WTC11 (cell line): ENCODE data around the gene MID1. TPM values are rescaled to one million over a fixed set of nuclear protein-coding genes. Genes with fewer than 3 reads are reported as not detected.

ENCODE experiments used
- ATAC-seq: fragments of 200-7000 bp; cut with Tn5 transposase; 2 replicates; pipeline ENCODE4 v1.10.0; 2021; ENCODE audit warnings: mild to moderate bottlenecking, moderate library complexity
- CTCF ChIA-PET: fragments of 300-600 bp; sonication (Branson Sonifier 250); formaldehyde crosslinking; loops from one replicate; lab custom pipeline; 2021; ENCODE audit warnings: antibody characterized with exemption; lab: Charles Lee
- POLR2A ChIA-PET: fragments of 350-600 bp; sonication (Branson Sonifier 250); formaldehyde crosslinking; loops from one replicate; lab custom pipeline; 2021; ENCODE audit warnings: antibody characterized with exemption; lab: Charles Lee
- DNase-seq: peaks from one replicate; pipeline ENCODE4 v3.0.0; 2021; ENCODE audit warnings: low spot score
- H3K27ac Mint-ChIP-seq: 2 replicates; pipeline ENCODE4 v1.8.0; 2021; ENCODE audit warnings: mixed read lengths
- H3K27me3 Mint-ChIP-seq: 2 replicates; pipeline ENCODE4 v1.8.0; 2021; ENCODE audit warnings: low read depth, mild to moderate bottlenecking, moderate library complexity, mixed read lengths
- H3K36me3 Mint-ChIP-seq: 2 replicates; pipeline ENCODE4 v1.8.0; 2021; ENCODE audit warnings: mixed read lengths
- H3K4me1 Mint-ChIP-seq: 2 replicates; pipeline ENCODE4 v1.8.0; 2022; ENCODE audit warnings: mixed read lengths
- H3K4me3 Mint-ChIP-seq: 2 replicates; pipeline ENCODE4 v1.8.0; 2021; ENCODE audit warnings: mild to moderate bottlenecking, moderate library complexity, mixed read lengths
- H3K9me3 Mint-ChIP-seq: 2 replicates; pipeline ENCODE4 v1.8.0; 2021; ENCODE audit warnings: mixed read lengths
- ARID4B ChIP-seq: sonication (generic); formaldehyde crosslinking; IDR thresholded peaks from 2 replicates; pipeline ENCODE4 v1.8.0; 2023; ENCODE audit warnings: missing genetic modification reagents, mild to moderate bottlenecking, borderline replicate concordance
- E2F5 ChIP-seq: sonication (generic); formaldehyde crosslinking; IDR thresholded peaks from 2 replicates; pipeline ENCODE4 v1.8.1; 2022; ENCODE audit warnings: mild to moderate bottlenecking, moderate library complexity, missing genetic modification reagents
- EMX1 ChIP-seq: fragments of 250-450 bp; sonication (Bioruptor Pico); IDR thresholded peaks from 2 replicates; pipeline ENCODE4 v1.8.0; 2021; ENCODE audit warnings: mild to moderate bottlenecking
- NFATC4 ChIP-seq: fragments of 250-450 bp; sonication (Bioruptor Pico); IDR thresholded peaks from 2 replicates; pipeline ENCODE4 v1.9.0; 2021; ENCODE audit warnings: mild to moderate bottlenecking
- NR3C1 ChIP-seq: sonication (generic); formaldehyde crosslinking; conservative IDR thresholded peaks from 2 replicates; pipeline ENCODE4 v1.8.1; 2023; ENCODE audit warnings: low read depth, mild to moderate bottlenecking, missing genetic modification reagents
- PRDM15 ChIP-seq: sonication (generic); formaldehyde crosslinking; IDR thresholded peaks from 2 replicates; pipeline ENCODE4 v1.8.0; 2022; ENCODE audit warnings: missing genetic modification reagents
- PREB ChIP-seq: sonication (generic); formaldehyde crosslinking; IDR thresholded peaks from 2 replicates; pipeline ENCODE4 v1.8.1; 2022; ENCODE audit warnings: mild to moderate bottlenecking, missing genetic modification reagents, moderate library complexity, borderline replicate concordance
- SOX15 ChIP-seq: fragments of 250-450 bp; sonication (Bioruptor Pico); IDR thresholded peaks from 2 replicates; pipeline ENCODE4 v1.9.0; 2021; ENCODE audit warnings: mild to moderate bottlenecking
- TP53 ChIP-seq: sonication (generic); formaldehyde crosslinking; IDR thresholded peaks from 2 replicates; pipeline ENCODE4 v1.8.1; 2023; ENCODE audit warnings: mild to moderate bottlenecking, missing genetic modification reagents
- ZNF232 ChIP-seq: sonication (generic); formaldehyde crosslinking; IDR thresholded peaks from 2 replicates; pipeline ENCODE4 v1.8.0; 2022; ENCODE audit warnings: mild to moderate bottlenecking, missing genetic modification reagents
- ZNF263 ChIP-seq: sonication (generic); formaldehyde crosslinking; IDR thresholded peaks from 2 replicates; pipeline ENCODE4 v1.8.1; 2022; ENCODE audit warnings: low read depth, mild to moderate bottlenecking, moderate library complexity, missing genetic modification reagents
- ZNF512 ChIP-seq: sonication (generic); formaldehyde crosslinking; IDR thresholded peaks from 2 replicates; pipeline ENCODE4 v1.8.1; 2022; ENCODE audit warnings: missing genetic modification reagents, borderline replicate concordance
- ZNF532 ChIP-seq: fragments of 250-450 bp; sonication (Bioruptor Pico); IDR thresholded peaks from 2 replicates; pipeline ENCODE4 v1.9.0; 2021; ENCODE audit warnings: mild to moderate bottlenecking, borderline replicate concordance
- total RNA-seq: library from RNA; stranded (reverse); gene quantifications from 3 replicates; pipeline ENCODE4 v1.2.3, GENCODE V29; 2021
- TF ChIP-seq, protein P1 (sequence below): sonication (generic); formaldehyde crosslinking; IDR thresholded peaks from 2 replicates; pipeline ENCODE4 v1.8.0; 2022; ENCODE audit warnings: mild to moderate bottlenecking, missing genetic modification reagents
- TF ChIP-seq, protein P2 (sequence below): fragments of 250-450 bp; sonication (Bioruptor Pico); IDR thresholded peaks from 2 replicates; pipeline ENCODE4 v1.9.0; 2021; ENCODE audit warnings: mild to moderate bottlenecking
- TF ChIP-seq, protein P3 (sequence below): fragments of 250-450 bp; sonication (Bioruptor Pico); IDR thresholded peaks from 2 replicates; pipeline ENCODE4 v2.1.2; 2022; ENCODE audit warnings: mild to moderate bottlenecking, moderate library complexity

The MID1 gene
- total RNA-seq, 1 experiment from 2014 or later = 52.2 TPM

DNA sequence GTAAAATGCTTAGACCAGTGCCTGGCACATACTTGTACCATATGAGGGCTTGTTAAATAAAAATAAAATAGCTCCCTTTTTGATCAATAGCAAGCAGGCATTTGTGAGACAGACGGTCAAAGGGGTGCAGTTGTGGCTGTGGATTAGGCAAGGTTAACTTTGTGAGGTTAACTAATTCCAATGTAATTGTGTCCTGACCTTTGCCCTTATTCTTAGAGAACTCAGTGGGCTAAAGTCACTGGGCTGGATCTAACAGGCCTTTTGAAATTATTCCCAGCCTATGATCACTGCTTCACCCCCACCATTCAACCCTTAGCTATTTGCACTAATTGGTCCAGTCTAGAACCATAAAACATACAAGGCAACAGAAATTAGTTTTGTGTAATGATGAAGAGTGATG lies 166.4 kb downstream of the MID1 start:
- Mint-ChIP-seq H3K9me3 (peaks cover 6% of the 10 kb centered on the region), H3K27ac (no peak overlapping the region), H3K4me3 (no peak overlapping the region), H3K27me3 (no peaks in the 10 kb centered on the region), H3K4me1 (no peaks in the 10 kb centered on the region), H3K36me3 (peaks cover 46% of the 10 kb centered on the region)
- ATAC-seq (no peak), DNase-seq (no peak)
- POLR2A ChIA-PET = no interaction called here
- CTCF ChIA-PET = no interaction called here
- TF ChIP-seq, protein P1, sequence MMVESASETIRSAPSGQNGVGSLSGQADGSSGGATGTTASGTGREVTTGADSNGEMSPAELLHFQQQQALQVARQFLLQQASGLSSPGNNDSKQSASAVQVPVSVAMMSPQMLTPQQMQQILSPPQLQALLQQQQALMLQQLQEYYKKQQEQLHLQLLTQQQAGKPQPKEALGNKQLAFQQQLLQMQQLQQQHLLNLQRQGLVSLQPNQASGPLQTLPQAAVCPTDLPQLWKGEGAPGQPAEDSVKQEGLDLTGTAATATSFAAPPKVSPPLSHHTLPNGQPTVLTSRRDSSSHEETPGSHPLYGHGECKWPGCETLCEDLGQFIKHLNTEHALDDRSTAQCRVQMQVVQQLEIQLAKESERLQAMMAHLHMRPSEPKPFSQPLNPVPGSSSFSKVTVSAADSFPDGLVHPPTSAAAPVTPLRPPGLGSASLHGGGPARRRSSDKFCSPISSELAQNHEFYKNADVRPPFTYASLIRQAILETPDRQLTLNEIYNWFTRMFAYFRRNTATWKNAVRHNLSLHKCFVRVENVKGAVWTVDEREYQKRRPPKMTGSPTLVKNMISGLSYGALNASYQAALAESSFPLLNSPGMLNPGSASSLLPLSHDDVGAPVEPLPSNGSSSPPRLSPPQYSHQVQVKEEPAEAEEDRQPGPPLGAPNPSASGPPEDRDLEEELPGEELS = no peak
- TF ChIP-seq ZNF532 (CRISPR knock-in tag) (no peak), E2F5 (CRISPR knock-in tag) (no peak), TP53 (CRISPR knock-in tag) (no peak), ARID4B (CRISPR knock-in tag) (no peak), NFATC4 (CRISPR knock-in tag) (no peak), EMX1 (CRISPR knock-in tag) (no peak), SOX15 (CRISPR knock-in tag) (no peak), ZNF512 (CRISPR knock-in tag) (no peak), ZNF232 (CRISPR knock-in tag) (no peak), NR3C1 (no peak), PREB (CRISPR knock-in tag) (no peak), ZNF263 (CRISPR knock-in tag) (no peak), PRDM15 (CRISPR knock-in tag) (no peak)
- TF ChIP-seq, protein P2, sequence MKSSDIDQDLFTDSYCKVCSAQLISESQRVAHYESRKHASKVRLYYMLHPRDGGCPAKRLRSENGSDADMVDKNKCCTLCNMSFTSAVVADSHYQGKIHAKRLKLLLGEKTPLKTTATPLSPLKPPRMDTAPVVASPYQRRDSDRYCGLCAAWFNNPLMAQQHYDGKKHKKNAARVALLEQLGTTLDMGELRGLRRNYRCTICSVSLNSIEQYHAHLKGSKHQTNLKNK (CRISPR knock-in tag) = no peak
- TF ChIP-seq, protein P3, sequence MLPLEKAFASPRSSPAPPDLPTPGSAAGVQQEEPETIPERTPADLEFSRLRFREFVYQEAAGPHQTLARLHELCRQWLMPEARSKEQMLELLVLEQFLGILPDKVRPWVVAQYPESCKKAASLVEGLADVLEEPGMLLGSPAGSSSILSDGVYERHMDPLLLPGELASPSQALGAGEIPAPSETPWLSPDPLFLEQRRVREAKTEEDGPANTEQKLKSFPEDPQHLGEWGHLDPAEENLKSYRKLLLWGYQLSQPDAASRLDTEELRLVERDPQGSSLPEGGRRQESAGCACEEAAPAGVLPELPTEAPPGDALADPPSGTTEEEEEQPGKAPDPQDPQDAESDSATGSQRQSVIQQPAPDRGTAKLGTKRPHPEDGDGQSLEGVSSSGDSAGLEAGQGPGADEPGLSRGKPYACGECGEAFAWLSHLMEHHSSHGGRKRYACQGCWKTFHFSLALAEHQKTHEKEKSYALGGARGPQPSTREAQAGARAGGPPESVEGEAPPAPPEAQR = no peak
